Endodermal cell (in vitro differentiated cells): Measurements from ENCODE around the gene FURIN. TPM values are rescaled to one million over a fixed set of nuclear protein-coding genes. Genes with fewer than 3 reads are reported as not detected.

Experiments
- DNase-seq: peaks from one replicate; pipeline ENCODE4 v3.0.0-alpha.2; 2017
- H3K27ac ChIP-seq: 2 replicates; pipeline ENCODE4 v1.5.1; 2013; ENCODE audit warnings: mild to moderate bottlenecking, low read depth, low read length, moderate library complexity
- H3K27me3 ChIP-seq: 2 replicates; pipeline ENCODE4 v1.6.1; 2013; ENCODE audit warnings: mild to moderate bottlenecking, low read length, moderate library complexity; ENCODE audit not compliant: insufficient read depth, control insufficient read depth, poor library complexity, severe bottlenecking
- H3K36me3 ChIP-seq: 2 replicates; pipeline ENCODE4 v1.7.0; 2013; ENCODE audit warnings: mild to moderate bottlenecking, low read length, moderate library complexity; ENCODE audit not compliant: control insufficient read depth, insufficient read depth
- H3K4me1 ChIP-seq: one replicate; pipeline ENCODE4 v1.7.0; 2013; ENCODE audit warnings: low read length; ENCODE audit not compliant: control insufficient read depth, insufficient read depth
- H3K4me3 ChIP-seq: 2 replicates; pipeline ENCODE4 v1.5.1; 2013; ENCODE audit warnings: mild to moderate bottlenecking, low read length, moderate library complexity
- H3K9ac ChIP-seq: 2 replicates; pipeline ENCODE4 v1.6.1; 2013; ENCODE audit warnings: mild to moderate bottlenecking, low read length, moderate library complexity; ENCODE audit not compliant: poor library complexity, severe bottlenecking; ENCODE audit errors: extremely low read depth
- H3K9me3 ChIP-seq: 2 replicates; pipeline ENCODE4 v1.6.1; 2013; ENCODE audit warnings: mild to moderate bottlenecking, low read length, moderate library complexity; ENCODE audit not compliant: control insufficient read depth
- H3K27ac Mint-ChIP-seq: 2 replicates; pipeline ENCODE4 v1.8.0; 2020; ENCODE audit warnings: mixed read lengths
- H3K27me3 Mint-ChIP-seq: 2 replicates; pipeline ENCODE4 v1.8.0; 2021; ENCODE audit warnings: mild to moderate bottlenecking, mixed read lengths; ENCODE audit not compliant: insufficient read depth
- H3K36me3 Mint-ChIP-seq: 2 replicates; pipeline ENCODE4 v1.8.0; 2020; ENCODE audit warnings: low read depth, mixed read lengths
- H3K4me1 Mint-ChIP-seq: 2 replicates; pipeline ENCODE4 v1.8.0; 2020; ENCODE audit warnings: mixed read lengths
- H3K4me3 Mint-ChIP-seq: 2 replicates; pipeline ENCODE4 v1.8.0; 2020; ENCODE audit warnings: mild to moderate bottlenecking, moderate library complexity, mixed read lengths
- H3K9me3 Mint-ChIP-seq: 2 replicates; pipeline ENCODE4 v1.8.0; 2020; ENCODE audit warnings: mild to moderate bottlenecking, mixed read lengths
- WGBS, 2 experiments: methylation state at CpG; one replicate each; pipeline versions ENCODE4 v1.1.5 to v1.1.7; 2013; ENCODE audit warnings: missing lambda C conversion rate in 2 of 2, mixed read lengths in 1 of 2; ENCODE audit not compliant: insufficient coverage in 1 of 2, insufficient read length in 1 of 2; 5-methylcytosine and 5-hydroxymethylcytosine counted together
- total RNA-seq, 2 donors: library from RNA; stranded (reverse); fragmentation: NEBNext Ultra II Directional in 1 of 2; extraction: Animal tissue kit (Norgen Biotek cat#: 25700) in 1 of 2; gene quantifications; 2 replicates in 1 of 2; 3 replicates in 1 of 2; pipeline ENCODE4 v1.2.1, GENCODE V29; 2021
- TF ChIP-seq, protein P1 (sequence below): fragments of 200-600 bp; sonication (generic); conservative IDR thresholded peaks from 2 replicates; pipeline ENCODE4 v1.5.0; 2021; ENCODE audit warnings: antibody characterized with exemption, mild to moderate bottlenecking

The FURIN gene
- total RNA-seq, 2 donors from 2014 or later, result 96.3 to 108 TPM

- H3K27ac ChIP-seq, result no peak overlapping the region
These were observed 2.8 kb downstream of the FURIN start for GRCh38 chr15:90871139-90871715.

GRCh38 chr15:90871716-90872485, 3.5 kb downstream of the FURIN start:
- Mint-ChIP-seq H3K4me3 (peak overlapping the region; percentile 67), H3K27ac (peak overlapping the region; percentile 86), H3K9me3 (no peaks in the 10 kb centered on the region), H3K4me1 (peaks cover 61% of the 10 kb centered on the region), H3K36me3 (peaks cover 11% of the 10 kb centered on the region), H3K27me3 (no peaks in the 10 kb centered on the region)
- Histone ChIP-seq H3K27ac (no peak overlapping the region), H3K9me3 (no peaks in the 10 kb centered on the region), H3K9ac (peak overlapping the region; percentile 57), H3K27me3 (no peaks in the 10 kb centered on the region), H3K4me3 (peak overlapping the region; percentile 84), H3K4me1 (peaks cover 44% of the 10 kb centered on the region), H3K36me3 (peaks cover 7% of the 10 kb centered on the region)
- TF ChIP-seq, protein P1, sequence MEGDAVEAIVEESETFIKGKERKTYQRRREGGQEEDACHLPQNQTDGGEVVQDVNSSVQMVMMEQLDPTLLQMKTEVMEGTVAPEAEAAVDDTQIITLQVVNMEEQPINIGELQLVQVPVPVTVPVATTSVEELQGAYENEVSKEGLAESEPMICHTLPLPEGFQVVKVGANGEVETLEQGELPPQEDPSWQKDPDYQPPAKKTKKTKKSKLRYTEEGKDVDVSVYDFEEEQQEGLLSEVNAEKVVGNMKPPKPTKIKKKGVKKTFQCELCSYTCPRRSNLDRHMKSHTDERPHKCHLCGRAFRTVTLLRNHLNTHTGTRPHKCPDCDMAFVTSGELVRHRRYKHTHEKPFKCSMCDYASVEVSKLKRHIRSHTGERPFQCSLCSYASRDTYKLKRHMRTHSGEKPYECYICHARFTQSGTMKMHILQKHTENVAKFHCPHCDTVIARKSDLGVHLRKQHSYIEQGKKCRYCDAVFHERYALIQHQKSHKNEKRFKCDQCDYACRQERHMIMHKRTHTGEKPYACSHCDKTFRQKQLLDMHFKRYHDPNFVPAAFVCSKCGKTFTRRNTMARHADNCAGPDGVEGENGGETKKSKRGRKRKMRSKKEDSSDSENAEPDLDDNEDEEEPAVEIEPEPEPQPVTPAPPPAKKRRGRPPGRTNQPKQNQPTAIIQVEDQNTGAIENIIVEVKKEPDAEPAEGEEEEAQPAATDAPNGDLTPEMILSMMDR, result no peak
- whole genome bisulfite sequencing, 2 experiments, result 1 to 3% methylated on average over 32 to 77 of the region's 77 CpGs
- DNase-seq, result peak; percentile 86

More at GRCh38 chr15:90871139-90871715, 2.8 kb downstream of the FURIN start:
- Histone ChIP-seq H3K9ac (peak overlapping the region; percentile 57), H3K9me3 (no peaks in the 10 kb centered on the region), H3K4me1 (peaks cover 45% of the 10 kb centered on the region), H3K4me3 (peak overlapping the region; percentile 84), H3K27me3 (no peaks in the 10 kb centered on the region), H3K36me3 (peaks cover under 1% of the 10 kb centered on the region)
- no peaks in the 10 kb centered on the region for H3K27me3 Mint-ChIP-seq
- H3K4me3 Mint-ChIP-seq, result peak overlapping the region; percentile 67
- H3K4me1 Mint-ChIP-seq, result peaks cover 66% of the 10 kb centered on the region
- H3K9me3 Mint-ChIP-seq, result no peaks in the 10 kb centered on the region
- H3K27ac Mint-ChIP-seq, result peak overlapping the region; percentile 69
- 0 to 1% methylated on average over 7 to 63 of the region's 71 CpGs for WGBS, 2 experiments
- peaks cover 4% of the 10 kb centered on the region for H3K36me3 Mint-ChIP-seq
- DNase-seq, result peak; percentile 81
- TF ChIP-seq, protein P1, result no peak

DNA sequence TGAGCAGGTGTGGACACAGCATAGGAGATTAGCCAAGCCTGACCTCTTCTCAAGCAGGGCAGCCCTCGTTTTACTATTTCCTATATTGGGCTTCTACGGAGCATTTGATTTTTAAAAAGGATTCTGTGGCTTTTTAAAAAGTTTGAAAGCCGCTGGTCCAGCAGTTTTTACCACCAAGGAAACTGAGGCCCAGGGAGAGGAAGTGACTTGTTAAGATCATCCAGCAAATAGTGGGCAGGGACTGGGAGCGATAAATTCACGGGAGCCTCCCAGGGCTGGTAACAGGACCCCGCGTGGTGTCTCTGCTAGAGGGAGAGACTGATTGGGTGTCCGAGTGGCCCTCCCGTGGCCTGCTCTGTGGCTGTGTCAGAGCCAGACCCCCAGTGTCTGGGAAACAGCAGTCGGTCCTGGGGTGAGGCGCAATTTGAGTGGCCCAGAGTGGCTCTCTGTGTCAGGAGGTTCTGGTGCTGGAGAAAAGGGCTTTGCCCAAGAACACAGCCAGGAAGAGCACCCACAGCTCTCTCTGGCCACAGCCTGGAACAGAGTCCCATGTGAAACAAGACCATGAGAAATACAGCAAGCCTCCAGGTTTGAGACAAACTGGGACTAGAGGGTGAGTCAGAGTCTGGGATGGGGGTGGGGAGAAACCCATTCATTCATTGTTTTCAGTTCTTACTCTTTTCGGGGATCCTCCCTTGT, 4.2 kb downstream of the FURIN start:
- Histone ChIP-seq H3K36me3 (peaks cover 14% of the 10 kb centered on the region), H3K9ac (peak overlapping the region; percentile 57), H3K4me1 (peaks cover 44% of the 10 kb centered on the region), H3K4me3 (peak overlapping the region; percentile 84), H3K27ac (no peak overlapping the region), H3K27me3 (no peaks in the 10 kb centered on the region), H3K9me3 (no peaks in the 10 kb centered on the region)
- H3K27ac Mint-ChIP-seq, result peak overlapping the region; percentile 86
- DNase-seq, result peak; percentile 62
- H3K9me3 Mint-ChIP-seq, result no peaks in the 10 kb centered on the region
- TF ChIP-seq, protein P1, result no peak
- peaks cover 18% of the 10 kb centered on the region for H3K36me3 Mint-ChIP-seq
- H3K27me3 Mint-ChIP-seq, result no peaks in the 10 kb centered on the region
- 49 to 50% methylated on average over 3 to 12 of the region's 12 CpGs for WGBS, 2 experiments
- peaks cover 56% of the 10 kb centered on the region for H3K4me1 Mint-ChIP-seq
- peak overlapping the region; percentile 67 for H3K4me3 Mint-ChIP-seq
